GM23338 (cell line): ENCODE measurements around the gene SLC7A4. TPM values are rescaled to one million over a fixed set of nuclear protein-coding genes. Genes with fewer than 3 reads are reported as not detected.

Experiments used
- ATAC-seq: fragments of 200-7000 bp; cut with Tn5 transposase; 3 replicates; pipeline ENCODE4 v1.9.1; 2020
- DNase-seq: peaks from one replicate; pipeline ENCODE4 v3.0.0-alpha.2; 2015; ENCODE audit warnings: low spot score
- H2AFZ ChIP-seq: fragments of 200-600 bp; sonication (generic); 2 replicates; pipeline ENCODE4 v1.8.0; 2016; ENCODE audit warnings: antibody characterized with exemption, mild to moderate bottlenecking, moderate library complexity
- H3F3A ChIP-seq: fragments of 200-600 bp; sonication (generic); replicated peaks from 2 replicates; pipeline ENCODE4 v1.8.0; 2017; ENCODE audit warnings: antibody characterized with exemption, mixed run types, low read depth
- H3K27ac ChIP-seq: fragments of 200-600 bp; sonication (generic); 2 replicates; pipeline ENCODE4 v1.6.1; 2016; ENCODE audit warnings: low read depth
- H3K27me3 ChIP-seq: fragments of 200-600 bp; sonication (generic); 2 replicates; pipeline ENCODE4 v1.8.0; 2016; ENCODE audit warnings: mild to moderate bottlenecking, mixed run types, moderate library complexity; ENCODE audit not compliant: insufficient read depth
- H3K36me3 ChIP-seq: fragments of 200-600 bp; sonication (generic); 2 replicates; pipeline ENCODE4 v1.8.0; 2016; ENCODE audit warnings: mild to moderate bottlenecking; ENCODE audit not compliant: insufficient read depth
- H3K4me1 ChIP-seq: fragments of 200-600 bp; sonication (generic); 2 replicates; pipeline ENCODE4 v1.8.0; 2016; ENCODE audit warnings: mild to moderate bottlenecking, moderate library complexity; ENCODE audit not compliant: insufficient read depth
- H3K4me2 ChIP-seq: fragments of 200-600 bp; sonication (generic); 2 replicates; pipeline ENCODE4 v1.7.1; 2017; ENCODE audit warnings: mixed run types
- H3K4me3 ChIP-seq: fragments of 200-600 bp; sonication (generic); 2 replicates; pipeline ENCODE4 v1.6.1; 2016; ENCODE audit warnings: mixed run types
- H3K79me2 ChIP-seq: fragments of 200-600 bp; sonication (generic); replicated peaks from 2 replicates; pipeline ENCODE4 v1.8.0; 2017; ENCODE audit warnings: mild to moderate bottlenecking; ENCODE audit not compliant: insufficient read depth
- H3K9me2 ChIP-seq: fragments of 200-600 bp; sonication (generic); 2 replicates; pipeline ENCODE4 v1.8.0; 2017; ENCODE audit not compliant: insufficient read depth
- H4K20me1 ChIP-seq: fragments of 200-600 bp; sonication (generic); replicated peaks from 2 replicates; pipeline ENCODE4 v1.8.0; 2017; ENCODE audit warnings: mild to moderate bottlenecking; ENCODE audit not compliant: insufficient read depth
- H3K27ac Mint-ChIP-seq: 2 replicates; pipeline ENCODE4 v1.8.0; 2020; ENCODE audit warnings: inconsistent platforms, mild to moderate bottlenecking, moderate library complexity, mixed read lengths
- H3K27me3 Mint-ChIP-seq: 3 replicates; pipeline ENCODE4 v1.8.0; 2022; ENCODE audit warnings: low read depth, mild to moderate bottlenecking, moderate library complexity, mixed read lengths, inconsistent platforms; ENCODE audit not compliant: insufficient read depth, poor library complexity
- H3K36me3 Mint-ChIP-seq: 3 replicates; pipeline ENCODE4 v1.8.0; 2021; ENCODE audit warnings: low read depth, mild to moderate bottlenecking, inconsistent platforms, moderate library complexity, mixed read lengths
- H3K4me1 Mint-ChIP-seq: 3 replicates; pipeline ENCODE4 v1.8.0; 2020; ENCODE audit warnings: mild to moderate bottlenecking, inconsistent platforms, mixed read lengths
- H3K4me3 Mint-ChIP-seq: 3 replicates; pipeline ENCODE4 v1.8.0; 2021; ENCODE audit warnings: moderate library complexity, mild to moderate bottlenecking, inconsistent platforms, mixed read lengths
- H3K9me3 Mint-ChIP-seq: 3 replicates; pipeline ENCODE4 v1.8.0; 2020; ENCODE audit warnings: moderate library complexity, mild to moderate bottlenecking, inconsistent platforms, mixed read lengths
- CREB1 ChIP-seq: fragments of 250-450 bp; sonication (Bioruptor Pico); IDR thresholded peaks from 2 replicates; pipeline ENCODE4 v1.5.0; 2020; ENCODE audit warnings: low read depth, mild to moderate bottlenecking, moderate library complexity
- CTCF ChIP-seq, 2 experiments: fragments of 200-600 bp in 1 of 2; sonication (generic) in 1 of 2; conservative IDR thresholded peaks; 2 replicates each; pipeline versions ENCODE4 v1.5.1 to v1.6.1; 2016 to 2017; ENCODE audit warnings: antibody characterized with exemption in 2 of 2, low read depth in 2 of 2, mild to moderate bottlenecking in 2 of 2, moderate library complexity in 1 of 2
- ETS1 ChIP-seq: IDR thresholded peaks from 2 replicates; pipeline ENCODE4 v1.6.1; 2016; ENCODE audit warnings: antibody characterized with exemption
- EZH2 ChIP-seq: fragments of 200-600 bp; sonication (generic); IDR thresholded peaks from one replicate; pipeline ENCODE4 v1.8.0; 2017; ENCODE audit warnings: antibody characterized with exemption, mild to moderate bottlenecking, low read depth; ENCODE audit not compliant: unreplicated experiment
- EZH2phosphoT487 ChIP-seq: fragments of 200-600 bp; sonication (generic); IDR thresholded peaks from one replicate; pipeline ENCODE4 v1.8.1; 2018; ENCODE audit warnings: antibody characterized with exemption; ENCODE audit not compliant: unreplicated experiment
- JUNB ChIP-seq: IDR thresholded peaks from one replicate; pipeline ENCODE4 v1.6.1; 2016; ENCODE audit warnings: antibody characterized with exemption; ENCODE audit not compliant: unreplicated experiment
- NANOG ChIP-seq: IDR thresholded peaks from 2 replicates; pipeline ENCODE4 v1.6.1; 2016; ENCODE audit warnings: antibody characterized with exemption, borderline replicate concordance
- POLR2AphosphoS5 ChIP-seq: IDR thresholded peaks from 2 replicates; pipeline ENCODE4 v1.6.1; 2016; ENCODE audit warnings: antibody characterized with exemption, low read depth
- REST ChIP-seq: IDR thresholded peaks from one replicate; pipeline ENCODE4 v1.6.1; 2018; ENCODE audit warnings: antibody characterized with exemption; ENCODE audit not compliant: unreplicated experiment
- STAT1 ChIP-seq: IDR thresholded peaks from one replicate; pipeline ENCODE4 v1.6.1; 2016; ENCODE audit warnings: antibody characterized with exemption; ENCODE audit not compliant: unreplicated experiment
- ZNF114 ChIP-seq: fragments of 250-450 bp; sonication (Bioruptor Pico); IDR thresholded peaks from 2 replicates; pipeline ENCODE4 v1.5.0; 2020; ENCODE audit warnings: mild to moderate bottlenecking, moderate library complexity
- ZNF331 ChIP-seq: fragments of 250-450 bp; sonication (Bioruptor Pico); IDR thresholded peaks from 2 replicates; pipeline ENCODE4 v1.5.0; 2020; ENCODE audit warnings: low read depth, mild to moderate bottlenecking, moderate library complexity
- ZNF462 ChIP-seq: fragments of 250-450 bp; sonication (Bioruptor Pico); IDR thresholded peaks from 2 replicates; pipeline ENCODE4 v1.5.0; 2020; ENCODE audit warnings: mild to moderate bottlenecking, moderate library complexity
- polyA plus RNA-seq: library from polyadenylated mRNA; unstranded; fragments of >200 nt; fragmentation: Nextera tagmentation; extraction: Ambion mirVana; gene quantifications from 2 replicates; pipeline ENCODE4 v1.2.1, GENCODE V29; 2016
- total RNA-seq: library from RNA; depleted of rRNA; stranded (reverse); fragments of >200 nt; shearing (Covaris generic); gene quantifications from 2 replicates; pipeline ENCODE4 v1.2.3, GENCODE V29; 2014

The SLC7A4 gene
- total and polyA plus RNA-seq, 2 experiments from 2014 or later: 0.07 to 0.44 TPM

GRCh38 chr22:20992456-20993303 lies 39.7 kb downstream of the SLC7A4 start:
- ATAC-seq (no peak), DNase-seq (no peak)
- Mint-ChIP-seq H3K4me3 (no peak overlapping the region), H3K27ac (no peak overlapping the region), H3K9me3 (no peaks in the 10 kb centered on the region), H3K36me3 (peaks cover 11% of the 10 kb centered on the region; the same call in 2 of the 3 replicates), H3K27me3 (peaks cover 6% of the 10 kb centered on the region), H3K4me1 (no peaks in the 10 kb centered on the region; the same call in 2 of the 3 replicates)
- H3K4me1 ChIP-seq: no peaks in the 10 kb centered on the region
- H2AFZ ChIP-seq: no peak overlapping the region
- H3K9me2 ChIP-seq: no peaks in the 10 kb centered on the region
- TF ChIP-seq ZNF462 (CRISPR knock-in tag) (no peak), ZNF331 (CRISPR knock-in tag) (no peak), JUNB (no peak), ETS1 (no peak), CREB1 (no peak), STAT1 (no peak), REST (no peak), CTCF (conservative IDR thresholded peaks at IDR 0.05; ENCODE audit: low read depth in 2 of 2) (no peak), ZNF114 (CRISPR knock-in tag) (no peak), NANOG (no peak), EZH2phosphoT487 (no peak), EZH2 (no peak), POLR2AphosphoS5 (no peak)
- no peaks in the 10 kb centered on the region for H3F3A ChIP-seq
- no peak overlapping the region for H3K4me3 ChIP-seq
- H4K20me1 ChIP-seq: no peaks in the 10 kb centered on the region
- no peak overlapping the region for H3K4me2 ChIP-seq
- H3K79me2 ChIP-seq: no peaks in the 10 kb centered on the region
- no peaks in the 10 kb centered on the region for H3K36me3 ChIP-seq
- H3K27me3 ChIP-seq: no peaks in the 10 kb centered on the region
- no peak overlapping the region for H3K27ac ChIP-seq
